Measurements from ENCODE around the gene MARK3. TPM values are rescaled to one million over a fixed set of nuclear protein-coding genes. Genes with fewer than 3 reads are reported as not detected.
A peak's percentile ranks its signal among the peaks of the same experiment; 100 is the strongest.

MARK3 gene
- total RNA-seq, 1 donor from 2014 or later, result 90.6 TPM

DNA sequence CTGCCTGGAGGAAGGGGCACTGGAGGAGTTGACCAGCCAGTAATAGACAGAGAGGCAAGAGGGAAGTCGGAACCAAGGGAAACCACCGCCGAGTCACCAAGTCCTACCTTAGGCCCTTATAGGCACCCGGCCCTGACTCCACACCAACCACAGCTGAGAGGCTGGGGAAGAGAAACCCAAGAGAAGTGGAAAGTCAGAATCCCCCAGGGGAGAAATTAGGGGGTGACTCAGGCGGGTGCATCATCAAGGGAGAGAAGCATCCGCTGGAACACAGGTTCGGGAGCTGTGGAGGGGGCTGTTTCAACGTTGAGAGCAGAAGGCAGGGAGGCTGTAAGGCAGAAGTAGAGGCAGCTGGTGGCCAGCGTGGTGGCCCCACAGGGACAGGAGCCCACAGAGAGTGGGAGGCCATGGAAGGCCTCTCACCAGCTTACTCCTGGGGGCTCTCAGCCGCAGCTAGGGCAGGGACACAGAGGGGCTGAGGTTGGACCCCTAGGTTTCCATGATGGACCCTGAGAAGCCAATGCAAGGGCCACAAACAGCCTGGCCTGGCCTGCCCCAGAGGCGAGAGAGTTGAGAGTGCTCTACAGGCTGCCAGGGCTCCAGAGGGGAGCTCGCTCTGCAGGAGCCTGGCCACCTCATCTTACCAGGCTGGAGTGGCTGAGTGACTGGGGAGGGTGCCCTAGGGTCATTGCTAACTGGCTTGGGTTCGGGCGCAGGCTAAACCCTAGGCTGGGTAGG is 142.4 kb downstream of the MARK3 start:
- no peak for DNase-seq (ENCODE audit: low spot score)
- Mint-ChIP-seq H3K4me3 (peak overlapping the region; percentile 80), H3K36me3 (ENCODE audit: low read depth) (peaks cover 6% of the 10 kb centered on the region), H3K4me1 (ENCODE audit: low read depth) (peaks cover 29% of the 10 kb centered on the region), H3K27ac (peak overlapping the region; percentile 75), H3K9me3 (no peaks in the 10 kb centered on the region), H3K27me3 (ENCODE audit: insufficient read depth) (peaks cover 15% of the 10 kb centered on the region)
- intact Hi-C loops (cut with micrococcal nuclease), result loop anchor here (10.0 kb wide), 1 partner anchor 193 kb away; the partner anchor contains the start of gene EIF5

DNA sequence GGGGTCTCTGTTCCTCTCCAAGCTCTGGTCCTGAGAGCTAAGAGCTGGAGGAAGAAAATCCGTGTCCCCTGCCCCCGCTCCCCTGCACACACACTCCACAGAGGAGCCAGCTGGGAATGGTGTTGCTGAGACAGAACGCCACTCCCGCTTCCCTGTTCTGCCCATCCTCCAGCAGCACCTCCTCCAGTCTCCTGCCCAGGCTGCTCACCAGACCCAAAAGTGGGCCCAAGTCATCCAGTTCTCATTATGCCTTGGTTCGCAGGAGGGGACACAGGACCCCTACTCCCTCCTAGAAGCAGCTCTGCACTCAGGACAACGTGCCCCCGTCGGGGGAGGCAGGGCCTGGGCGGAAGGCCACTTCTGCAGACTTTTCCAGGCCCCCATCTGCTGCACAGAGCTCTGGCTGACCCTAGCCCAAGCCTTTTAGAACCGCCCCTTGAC is 143.0 kb downstream of the MARK3 start:
- Mint-ChIP-seq H3K36me3 (ENCODE audit: low read depth) (peaks cover 6% of the 10 kb centered on the region), H3K27me3 (ENCODE audit: insufficient read depth) (peaks cover 14% of the 10 kb centered on the region), H3K4me3 (peak overlapping the region; percentile 99), H3K4me1 (ENCODE audit: low read depth) (peaks cover 29% of the 10 kb centered on the region), H3K9me3 (no peaks in the 10 kb centered on the region), H3K27ac (peak overlapping the region; percentile 44)
- intact Hi-C loops (cut with micrococcal nuclease), result loop anchor here (10.0 kb wide), 1 partner anchor 193 kb away; the partner anchor contains the start of gene EIF5
- no peak for DNase-seq (ENCODE audit: low spot score)

DNA sequence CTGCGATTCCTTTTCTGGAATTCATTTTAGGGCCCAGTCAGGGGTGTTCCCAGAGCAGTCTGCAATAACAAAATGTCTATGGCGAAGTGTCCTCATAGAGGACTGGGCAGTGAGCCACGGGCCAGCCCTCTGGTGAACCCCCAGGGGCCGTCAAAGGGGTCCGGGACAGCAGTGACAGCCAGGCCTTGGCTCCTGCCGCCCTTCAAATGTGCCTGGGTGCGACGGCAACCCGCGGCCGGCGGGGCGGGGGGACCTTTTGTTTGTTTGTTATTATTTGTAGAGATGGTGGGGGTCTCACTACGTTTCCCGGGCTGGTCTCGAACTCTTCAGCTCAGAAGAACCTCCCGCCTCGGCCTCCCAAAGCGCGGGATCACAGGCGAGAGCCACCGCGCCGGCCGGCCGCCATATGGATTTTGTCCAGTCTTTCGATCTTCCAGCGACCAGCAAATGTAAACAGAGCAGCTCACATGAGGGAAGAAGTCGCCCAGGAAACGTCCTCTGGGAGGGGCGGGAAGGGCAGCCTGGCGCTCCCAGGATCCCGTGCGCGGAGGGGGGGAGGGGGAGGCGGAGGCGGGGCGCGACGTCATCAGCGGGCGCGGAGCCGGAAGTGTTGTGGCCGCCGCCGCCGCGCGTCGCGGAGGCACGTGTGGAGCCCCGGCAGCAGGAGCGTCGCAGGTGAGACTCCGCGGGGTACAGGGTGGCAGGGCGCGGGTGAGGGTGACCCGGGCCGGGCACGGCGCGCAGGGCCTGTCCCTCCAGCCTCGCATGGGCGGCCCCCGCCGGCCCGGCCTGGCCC is 143.6 kb downstream of the MARK3 start, which contains the start of gene TRMT61A:
Gene TRMT61A, plus strand, starts transcription at position 610 of the 796 bp plus-strand sequence. CDS start 783 bp downstream, outside the sequence.
- Mint-ChIP-seq H3K4me1 (ENCODE audit: low read depth) (peaks cover 29% of the 10 kb centered on the region), H3K27ac (peak within 1 kb of the TSS; percentile 96), H3K27me3 (ENCODE audit: insufficient read depth) (peaks cover 8% of the 10 kb centered on the region), H3K4me3 (peak within 1 kb of the TSS; percentile 99), H3K36me3 (ENCODE audit: low read depth) (peaks cover 6% of the 10 kb centered on the region), H3K9me3 (no peaks in the 10 kb centered on the region)
- DNase-seq (ENCODE audit: low spot score), result peak; percentile 66
- intact Hi-C loops (cut with micrococcal nuclease), result loop anchor here (1.0 to 10.0 kb wide), 3 partner anchors 7 to 194 kb away; partner anchors contain the start of genes BAG5, COA8 and EIF5

DNA sequence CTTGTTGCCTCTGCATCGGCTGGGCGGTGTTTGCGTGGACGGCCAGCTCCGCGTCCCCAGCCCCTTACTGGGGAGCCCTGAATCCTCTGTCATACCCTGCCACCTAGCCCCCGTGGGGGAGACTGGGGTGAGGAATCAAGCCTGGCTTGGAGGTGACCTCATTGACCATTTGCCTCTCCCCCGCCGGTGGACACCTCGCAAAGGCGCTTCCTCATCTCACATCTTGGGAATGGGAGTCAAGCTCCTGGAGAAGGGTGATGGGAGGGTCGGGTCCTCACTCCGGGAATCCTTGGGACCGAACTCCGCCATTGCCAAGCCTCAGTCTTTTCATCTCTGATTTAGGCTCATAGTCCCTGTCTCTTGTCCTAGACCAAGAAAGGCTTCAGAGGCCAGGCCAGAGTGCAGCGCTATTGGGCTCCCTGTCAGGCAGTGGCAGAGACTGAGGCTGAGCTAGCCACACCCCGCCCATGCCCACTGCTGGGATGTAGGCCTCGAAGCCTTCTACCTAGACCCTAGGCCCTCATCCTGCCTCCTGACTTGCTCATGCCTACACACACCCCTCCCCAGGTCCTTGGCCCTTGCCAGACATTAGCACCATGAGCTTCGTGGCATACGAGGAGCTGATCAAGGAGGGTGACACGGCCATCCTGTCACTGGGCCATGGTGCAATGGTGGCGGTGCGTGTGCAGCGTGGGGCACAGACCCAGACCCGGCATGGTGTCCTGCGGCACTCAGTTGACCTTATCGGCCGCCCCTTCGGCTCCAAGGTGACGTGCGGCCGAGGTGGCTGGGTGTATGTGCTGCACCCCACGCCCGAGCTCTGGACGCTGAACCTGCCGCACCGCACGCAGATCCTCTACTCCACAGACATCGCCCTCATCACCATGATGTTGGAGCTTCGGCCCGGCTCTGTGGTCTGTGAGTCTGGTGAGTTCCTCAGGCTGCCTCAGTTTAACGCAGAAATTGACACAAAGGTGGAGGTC is 144.5 kb downstream of the MARK3 start:
- Mint-ChIP-seq H3K27ac (peak overlapping the region; percentile 96), H3K27me3 (ENCODE audit: insufficient read depth) (peaks cover under 1% of the 10 kb centered on the region), H3K9me3 (no peaks in the 10 kb centered on the region), H3K4me3 (peak overlapping the region; percentile 99), H3K36me3 (ENCODE audit: low read depth) (peaks cover 6% of the 10 kb centered on the region), H3K4me1 (ENCODE audit: low read depth) (peaks cover 29% of the 10 kb centered on the region)
- DNase-seq (ENCODE audit: low spot score), result no peak
- intact Hi-C loops (cut with micrococcal nuclease), result loop anchor here (1.0 to 10.0 kb wide), 3 partner anchors 8 to 195 kb away; partner anchors contain the start of genes BAG5, COA8 and EIF5

DNA sequence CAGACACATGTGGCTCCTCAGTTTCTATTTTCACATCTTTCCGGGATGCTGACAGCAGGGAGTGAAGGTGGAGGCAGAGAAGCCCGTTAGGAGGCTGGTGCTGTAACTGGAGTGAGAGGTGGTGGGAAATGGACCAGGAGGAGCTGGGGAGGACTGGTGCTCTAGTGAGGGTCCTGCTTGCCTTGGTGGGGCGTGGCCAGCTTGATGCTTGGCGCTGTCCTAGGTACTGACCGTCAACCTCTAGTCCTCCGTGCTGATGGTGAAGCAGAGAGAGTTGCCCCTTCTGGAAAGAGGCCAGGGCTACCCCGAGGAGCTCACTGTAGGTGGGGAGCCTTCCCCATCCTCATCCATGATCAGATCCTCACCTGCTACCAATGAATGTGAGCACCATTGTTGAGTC is 145.2 kb downstream of the MARK3 start:
- DNase-seq (ENCODE audit: low spot score), result no peak
- Mint-ChIP-seq H3K4me1 (ENCODE audit: low read depth) (peaks cover 29% of the 10 kb centered on the region), H3K27me3 (ENCODE audit: insufficient read depth) (no peaks in the 10 kb centered on the region), H3K27ac (peak overlapping the region; percentile 61), H3K4me3 (peak overlapping the region; percentile 99), H3K36me3 (ENCODE audit: low read depth) (peaks cover 6% of the 10 kb centered on the region), H3K9me3 (no peaks in the 10 kb centered on the region)
- intact Hi-C loops (cut with micrococcal nuclease), result no loop called here

DNA sequence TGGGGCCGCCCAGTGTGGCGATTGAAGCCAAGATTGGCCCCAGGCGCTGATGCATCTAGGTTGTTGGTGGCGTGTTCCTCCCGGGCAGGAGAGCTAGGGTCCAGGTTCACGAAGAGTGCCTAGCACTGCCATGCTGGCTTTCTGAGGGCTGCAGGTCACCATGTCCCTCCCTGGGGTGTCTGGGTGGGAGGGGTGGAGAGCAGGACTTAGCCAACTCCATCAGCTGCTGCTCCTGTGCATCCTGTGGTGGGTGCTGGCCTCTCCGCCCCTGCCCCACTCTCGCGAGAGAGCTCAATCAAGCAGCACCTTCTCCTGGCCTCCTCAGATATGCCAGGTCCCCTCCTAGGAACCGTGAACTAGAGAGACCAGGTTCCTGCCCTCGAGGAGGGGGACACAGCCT is 145.6 kb downstream of the MARK3 start:
- H3K36me3 Mint-ChIP-seq (ENCODE audit: low read depth), result peaks cover 6% of the 10 kb centered on the region
- intact Hi-C loops (cut with micrococcal nuclease), result no loop called here
- H3K4me1 Mint-ChIP-seq (ENCODE audit: low read depth), result peaks cover 29% of the 10 kb centered on the region
- H3K27me3 Mint-ChIP-seq (ENCODE audit: insufficient read depth), result no peaks in the 10 kb centered on the region
- H3K27ac Mint-ChIP-seq, result no peak overlapping the region
- H3K4me3 Mint-ChIP-seq, result peak overlapping the region; percentile 99
- no peaks in the 10 kb centered on the region for H3K9me3 Mint-ChIP-seq
- no peak for DNase-seq (ENCODE audit: low spot score)

DNA sequence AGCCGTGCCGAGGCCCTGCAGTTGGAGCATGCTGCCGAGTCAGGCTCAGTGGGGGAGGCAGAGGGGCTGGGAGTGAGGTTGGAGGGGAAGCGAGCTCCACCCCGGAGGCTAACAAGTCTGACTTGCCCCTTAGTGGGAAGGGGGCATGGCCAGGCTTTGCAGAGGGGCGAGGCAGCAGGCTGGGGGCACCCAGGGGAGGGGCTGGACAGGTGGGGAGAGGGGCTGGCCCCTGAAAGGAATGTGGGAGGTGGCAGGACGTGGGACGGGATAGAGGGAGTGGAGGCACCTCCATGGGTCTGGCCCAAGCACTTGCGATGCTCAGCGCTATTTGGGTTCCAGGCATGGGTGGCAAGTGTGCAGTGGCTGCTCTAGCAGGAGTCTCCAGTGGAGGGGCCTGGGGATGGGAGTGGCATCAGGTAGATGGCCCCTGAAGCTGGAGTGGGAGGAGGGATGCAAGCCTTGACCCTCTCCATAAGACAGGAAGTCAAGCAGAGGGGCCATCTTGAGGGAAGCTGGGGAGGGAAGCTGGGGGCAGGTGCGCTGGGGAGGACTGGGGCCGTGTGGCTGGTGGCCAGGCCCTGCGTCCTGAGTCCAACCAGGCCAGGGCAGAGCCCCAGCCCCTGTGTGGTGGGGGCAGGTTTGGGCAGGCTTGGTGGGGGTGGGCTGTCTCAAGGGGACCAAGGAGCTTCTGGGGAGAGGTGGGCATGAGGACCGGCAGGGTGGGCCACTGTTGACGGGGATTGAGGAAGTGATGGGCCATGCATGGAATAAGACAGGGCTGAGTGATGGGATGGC is 146.4 kb downstream of the MARK3 start:
- no peak overlapping the region for H3K27ac Mint-ChIP-seq
- peaks cover 29% of the 10 kb centered on the region for H3K4me1 Mint-ChIP-seq (ENCODE audit: low read depth)
- H3K4me3 Mint-ChIP-seq, result peak overlapping the region; percentile 65
- no peaks in the 10 kb centered on the region for H3K9me3 Mint-ChIP-seq
- intact Hi-C loops (cut with micrococcal nuclease), result no loop called here
- DNase-seq (ENCODE audit: low spot score), result no peak
- H3K36me3 Mint-ChIP-seq (ENCODE audit: low read depth), result peaks cover 6% of the 10 kb centered on the region
- no peaks in the 10 kb centered on the region for H3K27me3 Mint-ChIP-seq (ENCODE audit: insufficient read depth)

DNA sequence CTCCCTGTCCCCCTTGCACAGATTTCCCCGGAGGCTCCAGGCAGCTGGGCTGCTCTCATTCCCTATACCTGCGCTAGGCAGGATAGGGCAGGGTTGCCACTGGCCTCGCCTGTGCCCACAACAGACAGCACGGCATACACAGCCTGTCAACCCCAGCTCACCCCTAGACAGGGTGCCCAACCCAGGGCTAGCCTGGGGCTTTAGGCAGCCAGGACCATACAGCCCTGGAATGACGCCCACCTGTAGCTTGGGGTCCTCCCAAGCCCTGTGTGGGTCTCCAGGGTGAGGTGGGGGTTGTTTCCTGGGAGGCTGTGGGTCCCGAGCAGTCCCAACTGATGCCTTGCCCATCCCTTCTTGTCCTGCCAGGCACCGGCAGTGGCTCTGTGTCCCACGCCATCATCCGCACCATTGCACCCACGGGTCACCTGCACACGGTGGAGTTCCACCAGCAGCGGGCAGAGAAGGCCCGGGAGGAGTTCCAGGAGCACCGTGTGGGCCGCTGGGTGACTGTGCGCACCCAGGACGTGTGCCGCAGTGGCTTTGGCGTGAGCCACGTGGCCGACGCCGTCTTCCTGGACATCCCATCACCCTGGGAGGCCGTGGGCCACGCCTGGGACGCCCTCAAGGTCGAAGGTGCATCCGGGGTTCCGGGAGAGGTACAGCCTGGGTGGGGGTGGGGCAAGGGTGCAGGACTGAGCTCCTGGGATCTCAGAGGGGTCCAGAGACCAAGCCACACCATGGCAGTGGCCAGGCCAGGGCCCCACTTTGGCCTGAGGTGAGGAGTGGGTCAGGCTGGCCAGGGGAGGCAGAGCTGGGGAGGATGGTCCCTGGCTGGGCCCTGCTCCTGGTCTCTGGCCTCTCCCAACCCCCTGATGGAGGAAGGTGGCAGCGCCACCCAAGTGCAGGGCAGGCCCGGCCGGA is 147.3 kb downstream of the MARK3 start:
- Mint-ChIP-seq H3K27me3 (ENCODE audit: insufficient read depth) (no peaks in the 10 kb centered on the region), H3K36me3 (ENCODE audit: low read depth) (peaks cover 6% of the 10 kb centered on the region), H3K4me1 (ENCODE audit: low read depth) (peaks cover 23% of the 10 kb centered on the region), H3K9me3 (no peaks in the 10 kb centered on the region), H3K4me3 (no peak overlapping the region), H3K27ac (no peak overlapping the region)
- intact Hi-C loops (cut with micrococcal nuclease), result no loop called here
- DNase-seq (ENCODE audit: low spot score), result no peak

DNA sequence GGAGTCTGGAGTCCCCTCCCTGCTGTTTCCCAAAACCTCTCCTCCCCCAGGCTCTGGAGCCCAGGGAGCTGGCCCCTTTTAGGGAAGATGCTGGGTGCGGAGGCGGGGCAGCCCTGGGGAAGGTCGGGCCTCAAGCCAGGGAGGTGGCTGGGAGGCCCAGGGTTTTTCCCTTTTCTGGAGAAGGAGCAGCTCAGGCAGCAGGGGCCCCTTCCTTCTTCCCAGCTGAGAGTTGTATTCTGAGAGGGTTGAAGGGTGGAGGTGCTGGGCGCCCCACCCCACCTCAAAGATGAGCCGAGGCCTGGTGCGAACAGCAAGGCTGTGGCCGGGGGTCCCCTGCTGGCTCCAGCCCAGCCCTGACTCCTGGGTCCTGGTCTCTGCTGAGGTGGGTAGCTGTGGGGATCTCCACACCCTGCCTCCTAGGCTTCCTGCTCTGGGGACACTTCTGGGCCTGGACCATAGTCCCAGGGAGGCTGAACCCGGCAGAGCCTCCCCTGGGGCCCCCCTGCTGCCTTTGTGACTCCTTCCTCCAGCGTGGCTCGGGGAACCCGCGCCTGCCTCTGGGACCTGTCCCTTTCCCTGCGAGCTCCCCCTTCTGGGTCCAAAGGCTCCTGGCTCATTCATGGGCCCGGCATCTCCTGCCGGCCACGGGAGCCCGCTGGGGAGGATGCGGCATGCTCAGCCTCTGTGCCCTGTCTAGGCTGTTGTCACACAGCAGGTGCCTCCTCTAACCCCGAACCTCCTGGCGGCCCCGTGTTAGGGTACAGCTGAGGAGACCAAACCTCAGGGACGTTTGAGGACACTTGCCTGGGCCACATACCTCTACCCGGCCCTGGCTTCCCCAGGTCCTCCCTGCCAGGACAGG is 148.2 kb downstream of the MARK3 start:
- Mint-ChIP-seq H3K27me3 (ENCODE audit: insufficient read depth) (no peaks in the 10 kb centered on the region), H3K4me3 (no peak overlapping the region), H3K9me3 (no peaks in the 10 kb centered on the region), H3K36me3 (ENCODE audit: low read depth) (peaks cover 6% of the 10 kb centered on the region), H3K27ac (no peak overlapping the region), H3K4me1 (ENCODE audit: low read depth) (peaks cover 17% of the 10 kb centered on the region)
- DNase-seq (ENCODE audit: low spot score), result no peak
- intact Hi-C loops (cut with micrococcal nuclease), result no loop called here

DNA sequence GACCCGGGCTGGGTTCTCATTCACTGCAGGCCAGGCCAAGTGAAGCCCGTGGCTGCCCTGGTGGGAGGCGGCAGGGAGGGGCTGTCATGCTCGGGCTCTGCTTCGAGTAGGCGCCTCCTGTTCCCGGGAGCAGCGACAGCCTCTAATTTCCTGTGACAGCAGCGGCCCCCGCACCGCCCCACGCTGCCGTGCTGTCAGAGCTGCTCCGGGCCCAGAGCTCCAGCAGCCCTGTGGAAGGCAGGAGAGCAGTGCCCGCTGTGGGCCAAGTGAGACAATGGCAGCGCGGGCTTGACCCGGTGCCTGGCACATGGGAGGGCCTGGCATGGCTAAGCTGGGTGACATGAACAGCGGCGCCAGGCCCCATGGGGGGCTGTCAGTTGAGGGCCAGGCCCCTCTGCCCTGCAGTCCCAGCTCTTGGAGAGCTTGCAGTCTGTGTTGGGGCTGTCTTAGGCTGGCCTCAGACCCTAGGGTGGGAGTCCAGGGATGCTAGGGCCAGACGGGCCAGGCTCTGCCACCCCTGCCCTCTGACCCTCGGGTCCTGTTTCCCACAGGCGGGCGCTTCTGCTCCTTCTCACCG is 148.9 kb downstream of the MARK3 start:
- no peaks in the 10 kb centered on the region for H3K9me3 Mint-ChIP-seq
- DNase-seq (ENCODE audit: low spot score), result no peak
- H3K4me3 Mint-ChIP-seq, result no peak overlapping the region
- no peak overlapping the region for H3K27ac Mint-ChIP-seq
- H3K4me1 Mint-ChIP-seq (ENCODE audit: low read depth), result peaks cover 12% of the 10 kb centered on the region
- H3K36me3 Mint-ChIP-seq (ENCODE audit: low read depth), result peaks cover 6% of the 10 kb centered on the region
- no peaks in the 10 kb centered on the region for H3K27me3 Mint-ChIP-seq (ENCODE audit: insufficient read depth)
- intact Hi-C loops (cut with micrococcal nuclease), result no loop called here
